Measurements from ENCODE around the gene LRCH1. TPM values are rescaled to one million over a fixed set of nuclear protein-coding genes. Genes with fewer than 3 reads are reported as not detected.
"Not testable (repeated sequence)": the region's sequence is repeated elsewhere in the genome, so short reads cannot be mapped to it uniquely, and the experiment has no call there.

The LRCH1 gene
- total RNA-seq, 4 donors from 2014 or later: 5.2 to 30.7 (median 17.1) TPM

DNA sequence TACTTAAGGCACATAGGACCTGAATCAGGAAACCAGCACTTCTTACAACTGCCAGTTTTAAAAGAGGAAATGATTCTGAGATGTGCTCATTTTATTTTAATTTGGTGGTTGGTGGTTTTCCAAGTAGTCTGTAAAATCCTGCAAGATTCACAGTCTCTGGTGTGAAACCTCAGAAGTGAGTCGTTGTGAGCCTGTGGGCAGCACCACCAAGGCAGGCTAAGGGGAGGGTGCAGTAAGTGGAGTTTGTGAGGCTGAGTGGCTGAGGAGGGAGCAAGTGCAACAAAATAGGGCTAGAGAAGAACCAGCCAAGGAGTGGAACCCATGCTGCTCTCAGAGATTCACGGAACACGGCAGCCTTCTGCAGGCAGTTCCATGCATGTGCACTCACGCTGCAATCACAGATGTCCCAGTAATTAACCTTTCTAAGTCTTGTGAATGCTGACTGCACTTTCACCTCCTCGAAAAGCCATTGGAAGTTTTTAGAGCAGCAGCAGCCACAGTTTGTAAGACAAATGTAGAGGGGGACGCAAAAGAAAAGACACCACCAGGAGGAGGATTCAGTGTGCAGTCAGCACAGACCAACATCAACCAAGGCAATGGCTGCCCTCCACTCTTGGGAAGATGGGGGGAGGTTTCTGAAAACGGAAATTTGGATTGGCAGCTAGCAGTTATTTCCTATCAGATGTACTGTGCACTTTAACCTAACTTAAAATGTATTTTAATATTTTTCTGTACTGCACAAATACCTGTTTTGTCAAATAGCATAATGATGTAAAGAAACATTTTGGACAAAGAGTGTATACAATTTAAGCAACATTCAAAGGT lies 199.1 kb downstream of the LRCH1 start:
- no peak overlapping the region for H3K27ac ChIP-seq

DNA sequence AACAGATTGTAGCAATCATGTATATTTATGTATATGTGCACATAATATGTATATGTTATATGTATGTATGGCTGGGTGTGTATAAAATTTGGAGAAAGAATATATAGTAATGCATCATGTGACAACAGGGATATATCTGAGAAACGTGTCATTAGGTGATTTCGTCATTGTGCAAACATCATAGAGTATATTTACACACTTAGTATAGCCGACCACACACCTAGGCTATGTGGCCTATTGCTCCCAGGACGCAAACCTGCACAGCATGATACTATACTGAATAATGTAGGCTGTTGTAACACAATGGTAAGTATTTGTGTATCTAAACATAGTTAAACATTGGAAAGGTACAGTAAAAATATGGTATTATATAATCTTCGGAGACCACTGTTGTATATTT lies 200.2 kb downstream of the LRCH1 start:
- WGBS, 2 donors (ENCODE audit: low coverage in 1 of 2): 30 to 46% methylated on average over 5 of the region's 5 CpGs
- H3K4me1 ChIP-seq: peaks cover 5 to 39% (median 10%) of the 10 kb centered on the region in 4 donors
- H3K36me3 ChIP-seq: peaks cover 0 to 17% (median 5%) of the 10 kb centered on the region in 4 donors
- intact Hi-C loops (cut with DNase I; ENCODE audit: low total_unique reads): no loop called here
- no peak overlapping the region for H3K4me3 ChIP-seq
- DNase-seq: no peak
- in situ Hi-C loops (cut with MboI; ENCODE audit: low pct_ligation_motif_present in 1 of 4, low pct_unique_long_range_greater_than_20kb in 1 of 4, low sequenced_read_pairs in 3 of 4): no loop called here
- TF ChIP-seq EP300 (IDR thresholded peaks at IDR 0.05; ENCODE audit: low read depth): no peak
- no peak for TF ChIP-seq POLR2A (IDR thresholded peaks at IDR 0.05)
- TF ChIP-seq POLR2AphosphoS5 (IDR thresholded peaks at IDR 0.05): peak in 1 of 3 donors; percentile 21
- TF ChIP-seq, protein P1, sequence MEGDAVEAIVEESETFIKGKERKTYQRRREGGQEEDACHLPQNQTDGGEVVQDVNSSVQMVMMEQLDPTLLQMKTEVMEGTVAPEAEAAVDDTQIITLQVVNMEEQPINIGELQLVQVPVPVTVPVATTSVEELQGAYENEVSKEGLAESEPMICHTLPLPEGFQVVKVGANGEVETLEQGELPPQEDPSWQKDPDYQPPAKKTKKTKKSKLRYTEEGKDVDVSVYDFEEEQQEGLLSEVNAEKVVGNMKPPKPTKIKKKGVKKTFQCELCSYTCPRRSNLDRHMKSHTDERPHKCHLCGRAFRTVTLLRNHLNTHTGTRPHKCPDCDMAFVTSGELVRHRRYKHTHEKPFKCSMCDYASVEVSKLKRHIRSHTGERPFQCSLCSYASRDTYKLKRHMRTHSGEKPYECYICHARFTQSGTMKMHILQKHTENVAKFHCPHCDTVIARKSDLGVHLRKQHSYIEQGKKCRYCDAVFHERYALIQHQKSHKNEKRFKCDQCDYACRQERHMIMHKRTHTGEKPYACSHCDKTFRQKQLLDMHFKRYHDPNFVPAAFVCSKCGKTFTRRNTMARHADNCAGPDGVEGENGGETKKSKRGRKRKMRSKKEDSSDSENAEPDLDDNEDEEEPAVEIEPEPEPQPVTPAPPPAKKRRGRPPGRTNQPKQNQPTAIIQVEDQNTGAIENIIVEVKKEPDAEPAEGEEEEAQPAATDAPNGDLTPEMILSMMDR (IDR thresholded peaks at IDR 0.05): no peak
- H3K27ac ChIP-seq: no peak overlapping the region
- H3K27me3 ChIP-seq: no peaks in the 10 kb centered on the region
- no peaks in the 10 kb centered on the region for H3K9me3 ChIP-seq

More for the DNA sequence above, 199.1 kb downstream of the LRCH1 start:
- no peak for DNase-seq
- in situ Hi-C loops (cut with MboI; ENCODE audit: low pct_ligation_motif_present in 1 of 4, low pct_unique_long_range_greater_than_20kb in 1 of 4, low sequenced_read_pairs in 3 of 4): no loop called here
- Histone ChIP-seq H3K36me3 (peaks cover 0 to 17% (median 5%) of the 10 kb centered on the region in 4 donors), H3K9me3 (no peaks in the 10 kb centered on the region), H3K27me3 (no peaks in the 10 kb centered on the region), H3K4me3 (no peak overlapping the region), H3K4me1 (peaks cover 0 to 27% (median 6%) of the 10 kb centered on the region in 4 donors)
- intact Hi-C loops (cut with DNase I; ENCODE audit: low total_unique reads): no loop called here
- 75 to 80% methylated on average over 1 to 7 of the region's 7 CpGs for WGBS, 2 donors (ENCODE audit: low coverage in 1 of 2)
- TF ChIP-seq POLR2AphosphoS5 (IDR thresholded peaks at IDR 0.05): no peak
- TF ChIP-seq EP300 (IDR thresholded peaks at IDR 0.05; ENCODE audit: low read depth): no peak
- no peak for TF ChIP-seq POLR2A (IDR thresholded peaks at IDR 0.05)
- TF ChIP-seq, protein P1 (IDR thresholded peaks at IDR 0.05): no peak

DNA sequence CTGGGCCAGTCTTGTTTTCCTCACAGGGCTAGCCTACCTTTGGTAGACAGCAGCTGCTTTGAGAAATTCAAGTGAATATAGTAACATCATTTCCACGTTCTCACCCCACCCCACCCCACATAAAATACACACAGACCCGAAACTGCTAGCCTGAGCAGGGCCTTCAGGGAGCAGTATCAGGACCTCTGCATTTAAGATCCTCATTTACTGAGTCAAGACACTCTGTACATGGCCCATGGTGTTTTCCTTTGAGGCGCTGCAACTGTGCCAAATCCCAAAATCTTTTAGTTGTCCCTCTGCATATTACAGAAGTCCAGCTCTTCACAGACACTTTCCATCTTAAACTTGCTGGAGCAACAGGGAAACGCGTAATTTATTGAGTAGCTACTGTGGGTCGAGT lies 200.9 kb downstream of the LRCH1 start:
- H3K27ac ChIP-seq: no peak overlapping the region
- TF ChIP-seq EP300 (IDR thresholded peaks at IDR 0.05; ENCODE audit: low read depth) (no peak), POLR2A (IDR thresholded peaks at IDR 0.05) (no peak), POLR2AphosphoS5 (IDR thresholded peaks at IDR 0.05) (no peak)
- TF ChIP-seq, protein P1 (IDR thresholded peaks at IDR 0.05): no peak
- no peaks in the 10 kb centered on the region for H3K9me3 ChIP-seq
- no peak overlapping the region for H3K4me3 ChIP-seq
- intact Hi-C loops (cut with DNase I; ENCODE audit: low total_unique reads): no loop called here
- H3K4me1 ChIP-seq: peaks cover 5 to 46% (median 12%) of the 10 kb centered on the region in 4 donors
- whole genome bisulfite sequencing, 2 donors (ENCODE audit: low coverage in 1 of 2): 81% methylated on average over 6 of the region's 6 CpGs; no CpG with 5 or more reads in 1 of the 2 donors
- in situ Hi-C loops (cut with MboI; ENCODE audit: low pct_ligation_motif_present in 1 of 4, low pct_unique_long_range_greater_than_20kb in 1 of 4, low sequenced_read_pairs in 3 of 4): no loop called here
- DNase-seq: no peak
- no peaks in the 10 kb centered on the region for H3K27me3 ChIP-seq
- peaks cover 0 to 11% (median 5%) of the 10 kb centered on the region in 4 donors for H3K36me3 ChIP-seq

DNA sequence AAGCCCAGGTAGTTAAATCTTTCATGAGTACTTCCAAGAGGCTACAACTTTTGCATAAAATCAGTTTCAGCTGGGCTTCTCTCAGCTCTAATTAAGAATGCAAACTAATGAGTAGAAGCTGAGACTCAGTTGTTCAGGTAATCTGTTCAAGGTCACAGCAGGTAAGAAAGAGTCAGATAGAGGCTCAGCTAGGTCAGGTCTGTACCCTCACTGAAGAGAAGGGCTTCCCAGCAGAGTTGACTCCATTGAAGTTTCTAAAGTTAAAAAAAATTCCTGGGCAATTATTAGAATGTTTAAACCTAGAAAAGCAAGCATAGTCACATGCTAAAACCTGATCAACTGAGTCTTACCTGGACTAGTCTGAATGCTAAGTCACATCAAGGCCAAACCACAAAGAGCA lies 201.8 kb downstream of the LRCH1 start:
- DNase-seq: no peak
- Histone ChIP-seq H3K4me1 (peaks cover 5 to 53% (median 20%) of the 10 kb centered on the region in 4 donors), H3K27ac (no peak overlapping the region), H3K27me3 (no peaks in the 10 kb centered on the region), H3K4me3 (no peak overlapping the region), H3K36me3 (peaks cover 0 to 11% (median 5%) of the 10 kb centered on the region in 4 donors), H3K9me3 (no peaks in the 10 kb centered on the region)
- TF ChIP-seq, protein P1 (IDR thresholded peaks at IDR 0.05): no peak
- TF ChIP-seq EP300 (IDR thresholded peaks at IDR 0.05; ENCODE audit: low read depth) (no peak), POLR2AphosphoS5 (IDR thresholded peaks at IDR 0.05) (no peak), POLR2A (IDR thresholded peaks at IDR 0.05) (no peak)
- in situ Hi-C loops (cut with MboI; ENCODE audit: low pct_ligation_motif_present in 1 of 4, low pct_unique_long_range_greater_than_20kb in 1 of 4, low sequenced_read_pairs in 3 of 4) (no loop called here), intact Hi-C loops (cut with DNase I; ENCODE audit: low total_unique reads) (no loop called here)

DNA sequence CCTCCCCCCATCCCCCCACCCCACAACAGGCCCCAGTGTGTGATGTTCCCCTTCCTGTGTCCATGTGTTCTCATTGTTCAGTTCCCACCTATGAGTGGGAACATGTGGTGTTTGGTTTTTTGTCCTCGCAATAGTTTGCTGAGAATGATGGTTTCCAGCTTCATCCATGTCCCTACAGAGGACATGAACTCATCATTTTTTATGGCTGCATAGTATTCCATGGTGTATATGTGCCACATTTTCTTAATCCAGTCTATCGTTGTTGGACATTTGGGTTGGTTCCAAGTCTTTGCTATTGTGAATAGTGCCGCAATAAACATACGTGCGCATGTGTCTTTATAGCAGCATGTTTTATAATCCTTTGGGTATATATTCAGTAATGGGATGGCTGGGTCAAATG lies 202.5 kb downstream of the LRCH1 start:
- peaks cover 5 to 54% (median 25%) of the 10 kb centered on the region in 4 donors for H3K4me1 ChIP-seq
- DNase-seq; H3K27ac ChIP-seq; intact Hi-C loops (cut with DNase I; ENCODE audit: low total_unique reads); in situ Hi-C loops (cut with MboI; ENCODE audit: low pct_ligation_motif_present in 1 of 4, low pct_unique_long_range_greater_than_20kb in 1 of 4, low sequenced_read_pairs in 3 of 4); H3K4me3 ChIP-seq; H3K36me3 ChIP-seq; H3K9me3 ChIP-seq; H3K27me3 ChIP-seq: not testable (repeated sequence)
- WGBS, 2 donors (ENCODE audit: low coverage in 1 of 2): 79% methylated on average over 2 of the region's 5 CpGs; no CpG with 5 or more reads in 1 of the 2 donors

Measured in transverse colon (tissue), 4 donors.